MM.1S (cell line): Measurements from ENCODE around the gene SEC61B.

ENCODE experiments used
- EZH2phosphoT487 ChIP-seq: fragments of 300-600 bp; sonication (generic); IDR thresholded peaks from 2 replicates; pipeline ENCODE4 v1.6.1; 2018; ENCODE audit warnings: antibody characterized with exemption, low read length
- TF ChIP-seq, protein P1 (sequence below): fragments of 300-600 bp; sonication (generic); IDR thresholded peaks from 2 replicates; pipeline ENCODE4 v1.5.1; 2016; ENCODE audit warnings: antibody characterized with exemption, low read length, mixed read lengths

DNA sequence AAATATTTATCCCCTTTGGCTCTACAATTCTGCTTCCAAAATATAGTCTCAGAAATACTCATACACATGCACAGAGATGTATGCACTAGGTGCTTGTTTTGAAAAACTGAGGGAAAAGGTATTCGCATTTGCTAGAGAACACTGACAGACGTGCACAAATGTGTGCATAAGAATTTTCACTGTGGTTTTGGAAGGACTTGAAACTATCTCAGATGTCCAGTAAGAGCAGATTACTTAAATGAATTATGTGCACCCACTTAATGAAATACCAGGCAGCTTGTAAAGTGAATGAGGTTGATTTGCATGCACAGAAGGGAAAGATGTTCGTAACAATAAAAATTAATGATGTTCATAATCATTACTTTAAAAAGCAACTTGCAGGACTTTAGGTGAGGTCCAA, 48.4 kb downstream of the SEC61B start:
- TF ChIP-seq EZH2phosphoT487: no peak
- TF ChIP-seq, protein P1, sequence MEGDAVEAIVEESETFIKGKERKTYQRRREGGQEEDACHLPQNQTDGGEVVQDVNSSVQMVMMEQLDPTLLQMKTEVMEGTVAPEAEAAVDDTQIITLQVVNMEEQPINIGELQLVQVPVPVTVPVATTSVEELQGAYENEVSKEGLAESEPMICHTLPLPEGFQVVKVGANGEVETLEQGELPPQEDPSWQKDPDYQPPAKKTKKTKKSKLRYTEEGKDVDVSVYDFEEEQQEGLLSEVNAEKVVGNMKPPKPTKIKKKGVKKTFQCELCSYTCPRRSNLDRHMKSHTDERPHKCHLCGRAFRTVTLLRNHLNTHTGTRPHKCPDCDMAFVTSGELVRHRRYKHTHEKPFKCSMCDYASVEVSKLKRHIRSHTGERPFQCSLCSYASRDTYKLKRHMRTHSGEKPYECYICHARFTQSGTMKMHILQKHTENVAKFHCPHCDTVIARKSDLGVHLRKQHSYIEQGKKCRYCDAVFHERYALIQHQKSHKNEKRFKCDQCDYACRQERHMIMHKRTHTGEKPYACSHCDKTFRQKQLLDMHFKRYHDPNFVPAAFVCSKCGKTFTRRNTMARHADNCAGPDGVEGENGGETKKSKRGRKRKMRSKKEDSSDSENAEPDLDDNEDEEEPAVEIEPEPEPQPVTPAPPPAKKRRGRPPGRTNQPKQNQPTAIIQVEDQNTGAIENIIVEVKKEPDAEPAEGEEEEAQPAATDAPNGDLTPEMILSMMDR: no peak
